H1 (cell line): ENCODE measurements around the gene PCGF3. TPM values are rescaled to one million over a fixed set of nuclear protein-coding genes. Genes with fewer than 3 reads are reported as not detected.
"Not testable (repeated sequence)": the region's sequence is repeated elsewhere in the genome, so short reads cannot be mapped to it uniquely, and the experiment has no call there.

Source experiments
- CTCF ChIA-PET: fragments of 300-600 bp; sonication (Branson Sonifier 250); formaldehyde crosslinking; loops from one replicate; lab custom pipeline; 2021; ENCODE audit not compliant: partially characterized antibody; lab: Charles Lee
- POLR2A ChIA-PET: fragments of 300-600 bp; sonication (Branson Sonifier 250); formaldehyde crosslinking; loops from one replicate; lab custom pipeline; 2021; ENCODE audit warnings: inconsistent platforms; ENCODE audit not compliant: partially characterized antibody; lab: Charles Lee
- DNase-seq, 2 experiments: peaks; one replicate each; pipeline versions ENCODE4 v3.0.0 to v3.0.0-alpha.2; 2010 to 2022; ENCODE audit warnings: low spot score in 2 of 2, low read depth in 1 of 2, mixed read lengths in 1 of 2
- FAIRE-seq: peaks from 2 replicates; lab custom pipeline; 2011; peaks lifted over from hg19 to GRCh38; lab: Jason Lieb, UNC
- H2AFZ ChIP-seq: 2 replicates; pipeline ENCODE4 v1.8.1; 2012; ENCODE audit warnings: low read length, inconsistent platforms
- H2AK5ac ChIP-seq: 2 replicates; pipeline ENCODE4 v1.6.1; 2013; ENCODE audit warnings: low read depth, low read length
- H2BK120ac ChIP-seq: replicated peaks from 2 replicates; pipeline ENCODE3; 2013; ENCODE audit warnings: low read depth, low read length, inconsistent platforms
- H2BK12ac ChIP-seq: 2 replicates; pipeline ENCODE4 v1.6.1; 2013; ENCODE audit warnings: low read depth, low read length
- H2BK15ac ChIP-seq: 2 replicates; pipeline ENCODE4 v1.6.1; 2013; ENCODE audit warnings: low read length
- H2BK20ac ChIP-seq: 2 replicates; pipeline ENCODE4 v1.6.1; 2013; ENCODE audit warnings: low read length
- H2BK5ac ChIP-seq: 2 replicates; pipeline ENCODE4 v1.6.1; 2013; ENCODE audit warnings: low read depth, low read length
- H3K14ac ChIP-seq: 2 replicates; pipeline ENCODE4 v1.6.1; 2013; ENCODE audit warnings: inconsistent platforms; ENCODE audit not compliant: insufficient read length
- H3K18ac ChIP-seq: 2 replicates; pipeline ENCODE4 v1.6.1; 2013; ENCODE audit warnings: low read length; ENCODE audit errors: extremely low read depth
- H3K23ac ChIP-seq: 2 replicates; pipeline ENCODE4 v1.6.1; 2013; ENCODE audit warnings: inconsistent platforms; ENCODE audit not compliant: insufficient read length
- H3K23me2 ChIP-seq: 2 replicates; pipeline ENCODE4 v1.6.1; 2013; ENCODE audit warnings: low read depth, low read length
- H3K27ac ChIP-seq: 2 replicates; pipeline ENCODE4 v1.6.1; 2011; ENCODE audit warnings: low read depth, low read length, inconsistent platforms
- H3K27me3 ChIP-seq, 4 experiments: replicated peaks in 1 of 4; 1 replicate in 1 of 4; 2 replicates in 3 of 4; pipeline versions ENCODE4 v1.6.1 to v1.8.1; 2011 to 2013; ENCODE audit warnings: low read length in 3 of 4, mild to moderate bottlenecking in 3 of 4, inconsistent platforms in 2 of 4, mixed read lengths in 2 of 4, moderate library complexity in 1 of 4; ENCODE audit not compliant: control insufficient read depth in 3 of 4, insufficient read depth in 3 of 4; ENCODE audit errors: extremely low read depth in 1 of 4
- H3K36me3 ChIP-seq, 4 experiments: 2 replicates each; pipeline versions ENCODE4 v1.6.1 to v1.8.1; 2011 to 2013; ENCODE audit warnings: mild to moderate bottlenecking in 4 of 4, low read length in 3 of 4, moderate library complexity in 2 of 4, control low read depth in 1 of 4, inconsistent platforms in 1 of 4; ENCODE audit not compliant: insufficient read depth in 4 of 4, control insufficient read depth in 2 of 4
- H3K4ac ChIP-seq: replicated peaks from 2 replicates; pipeline ENCODE3; 2013; ENCODE audit warnings: low read length, low read depth, mixed read lengths, inconsistent platforms; ENCODE audit not compliant: insufficient read length
- H3K4me1 ChIP-seq, 4 experiments: replicated peaks in 1 of 4; 1 replicate in 1 of 4; 2 replicates in 3 of 4; pipeline versions ENCODE4 v1.6.1 to v1.8.1; 2011 to 2013; ENCODE audit warnings: low read length in 3 of 4, inconsistent platforms in 2 of 4, mixed read lengths in 1 of 4; ENCODE audit not compliant: insufficient read depth in 4 of 4, control insufficient read depth in 3 of 4
- H3K4me2 ChIP-seq, 2 experiments: 2 replicates each; pipeline versions ENCODE4 v1.6.1 to v1.8.1; 2011 to 2013; ENCODE audit warnings: low read depth in 2 of 2, low read length in 2 of 2, control low read depth in 1 of 2, inconsistent platforms in 1 of 2, mild to moderate bottlenecking in 1 of 2; ENCODE audit not compliant: insufficient read depth in 1 of 2
- H3K4me3 ChIP-seq, 4 experiments: fragments of 200-600, 300-600 bp in 1 of 4; sonication (generic), shearing (Covaris generic), sonication (Bioruptor Twin) in 1 of 4; 2 replicates each; pipeline versions ENCODE4 v1.5.1 to v1.8.1; 2011 to 2016; ENCODE audit warnings: low read length in 4 of 4, low read depth in 3 of 4, control low read depth in 2 of 4, inconsistent platforms in 2 of 4, mild to moderate bottlenecking in 2 of 4, mixed read lengths in 1 of 4, moderate library complexity in 1 of 4; ENCODE audit not compliant: insufficient read depth in 2 of 4; ENCODE audit errors: extremely low read depth in 1 of 4
- H3K56ac ChIP-seq: replicated peaks from 2 replicates; pipeline ENCODE3; 2013; ENCODE audit warnings: low read depth, mild to moderate bottlenecking, mixed read lengths, low read length, inconsistent platforms; ENCODE audit not compliant: insufficient read length
- H3K79me1 ChIP-seq: 2 replicates; pipeline ENCODE4 v1.6.1; 2013; ENCODE audit warnings: low read depth, low read length, control low read depth
- H3K79me2 ChIP-seq, 2 experiments: 2 replicates each; pipeline versions ENCODE4 v1.6.1 to v1.8.1; 2012 to 2013; ENCODE audit warnings: low read length in 2 of 2, mild to moderate bottlenecking in 2 of 2, inconsistent platforms in 1 of 2; ENCODE audit not compliant: insufficient read depth in 2 of 2, control insufficient read depth in 1 of 2
- H3K9ac ChIP-seq, 4 experiments: replicated peaks in 1 of 4; 1 replicate in 1 of 4; 2 replicates in 3 of 4; pipeline versions ENCODE4 v1.6.1 to v1.8.1; 2011 to 2013; ENCODE audit warnings: low read depth in 3 of 4, low read length in 3 of 4, control low read depth in 2 of 4, mild to moderate bottlenecking in 2 of 4, moderate library complexity in 2 of 4, inconsistent platforms in 1 of 4; ENCODE audit errors: extremely low read depth in 1 of 4
- H3K9me3 ChIP-seq, 2 experiments: 2 replicates each; pipeline versions ENCODE4 v1.6.1 to v1.8.1; 2012 to 2013; ENCODE audit warnings: mild to moderate bottlenecking in 2 of 2, moderate library complexity in 2 of 2, control low read depth in 1 of 2, inconsistent platforms in 1 of 2, low read depth in 1 of 2, low read length in 1 of 2, mixed read lengths in 1 of 2; ENCODE audit not compliant: insufficient read depth in 2 of 2
- H4K20me1 ChIP-seq, 2 experiments: replicated peaks in 1 of 2; 2 replicates each; pipeline versions ENCODE3 to v1.8.1; 2011 to 2013; ENCODE audit warnings: inconsistent platforms in 2 of 2, low read length in 2 of 2, mild to moderate bottlenecking in 1 of 2; ENCODE audit not compliant: insufficient read depth in 2 of 2, control insufficient read depth in 1 of 2
- H4K5ac ChIP-seq: 2 replicates; pipeline ENCODE4 v1.6.1; 2013; ENCODE audit warnings: low read length, low read depth, mixed read lengths, inconsistent platforms; ENCODE audit not compliant: insufficient read length
- H4K8ac ChIP-seq: 2 replicates; pipeline ENCODE4 v1.8.0; 2013; ENCODE audit warnings: mild to moderate bottlenecking, moderate library complexity, low read length, inconsistent platforms; ENCODE audit not compliant: insufficient read depth; ENCODE audit errors: extremely low read depth
- H4K91ac ChIP-seq: replicated peaks from 2 replicates; pipeline ENCODE3; 2013; ENCODE audit warnings: low read length, mixed read lengths, inconsistent platforms; ENCODE audit not compliant: insufficient read length
- WGBS, 2 experiments: shearing (Covaris generic) in 1 of 2; methylation state at CpG; one replicate each; pipeline versions ENCODE4 v1.1.6 to v1.1.7; 2013 to 2015; ENCODE audit warnings: low lambda C conversion rate in 2 of 2, mixed read lengths in 2 of 2, inconsistent platforms in 1 of 2, low coverage in 1 of 2, missing lambda C conversion rate in 1 of 2; ENCODE audit not compliant: insufficient replicate concordance in 2 of 2, insufficient coverage in 1 of 2, insufficient read length in 1 of 2; ENCODE audit errors: extremely low coverage in 1 of 2, missing lambda C conversion rate in 1 of 2; 5-methylcytosine and 5-hydroxymethylcytosine counted together
- polyA plus RNA-seq, 7 experiments: library from polyadenylated mRNA; depleted of rRNA in 3 of 7; stranded (reverse) in 5 of 7; unstranded in 2 of 7; fragments of >200 nt in 5 of 7; fragments of 200-250 nt in 2 of 7; gene quantifications; 1 replicate in 5 of 7; 2 replicates in 1 of 7; 4 replicates in 1 of 7; pipeline versions ENCODE4 v1.2.1 to v1.2.3, GENCODE V29; 2011 to 2013; ENCODE audit warnings: missing spikeins in 2 of 7, mixed read lengths in 2 of 7
- total RNA-seq: library from RNA; stranded (reverse); fragmentation: NEBNext Ultra II Directional; extraction: Animal tissue kit (Norgen Biotek cat#: 25700); gene quantifications from 2 replicates; pipeline ENCODE4 v1.2.1, GENCODE V29; 2021

PCGF3 gene
- total and polyA plus RNA-seq, 2 of the 8 experiments (the other 6 are each of a cell fraction or from before 2014, with no cell fraction given) = 52.7 to 52.9 TPM

GRCh38 chr4:774419-775092 is 68.9 kb downstream of the PCGF3 start:
- not testable (repeated sequence) for H2BK5ac ChIP-seq, H3K23ac ChIP-seq, H2BK15ac ChIP-seq, H3K4me1 ChIP-seq, H3K27me3 ChIP-seq, H2BK20ac ChIP-seq, H3K4ac ChIP-seq, DNase-seq, H2AK5ac ChIP-seq, H3K23me2 ChIP-seq, H2BK12ac ChIP-seq, FAIRE-seq, H3K4me3 ChIP-seq, H3K27ac ChIP-seq, H2BK120ac ChIP-seq, H4K8ac ChIP-seq, H3K4me2 ChIP-seq, H4K5ac ChIP-seq, H3K56ac ChIP-seq, H2AFZ ChIP-seq, H3K9ac ChIP-seq, H3K14ac ChIP-seq, H4K91ac ChIP-seq, H3K9me3 ChIP-seq, H3K18ac ChIP-seq
- CTCF ChIA-PET = interaction anchor here (0.7 to 1.9 kb wide), 11 partner anchors 10 to 252 kb away, joined by 3 to 5 read pairs (median 3); partner anchors contain the start of gene MYL5
- H3K79me2 ChIP-seq = peaks cover 0 to 79% of the 10 kb centered on the region in 2 experiments; a peak in 3 of 4 replicates
- H4K20me1 ChIP-seq = peaks cover 21 to 30% of the 10 kb centered on the region in 2 experiments
- POLR2A ChIA-PET = interaction anchor here (0.9 to 3.0 kb wide), 7 partner anchors 9 to 71 kb away, joined by 3 to 11 read pairs (median 4); no protein-coding TSS in a partner anchor
- 95% methylated on average over 28 of the region's 30 CpGs; no CpG with 5 or more reads in 1 of the 2 experiments for WGBS, 2 experiments
- H3K79me1 ChIP-seq = peaks cover 14% of the 10 kb centered on the region
- peaks cover 0 to 53% (median 19%) of the 10 kb centered on the region in 4 experiments; a peak in 7 of 8 replicates for H3K36me3 ChIP-seq
